Common myeloid progenitor, CD34-positive (primary cell): Measurements from ENCODE around the gene MAGI1.

Source experiments
- CTCF ChIA-PET: fragments of 350-600 bp; sonication (Branson Sonifier 250); formaldehyde crosslinking; loops from one replicate; lab custom pipeline; 2021; ENCODE audit warnings: antibody characterized with exemption; lab: Charles Lee
- POLR2A ChIA-PET: fragments of 350-600 bp; sonication (Branson Sonifier 250); formaldehyde crosslinking; loops from one replicate; lab custom pipeline; 2021; ENCODE audit warnings: antibody characterized with exemption; lab: Charles Lee
- DNase-seq, 3 donors: peaks; one replicate each; pipeline versions ENCODE4 v3.0.0 to v3.0.0-alpha.2; 2013
- H3K27ac ChIP-seq, 2 experiments: 1 replicate in 1 of 2; 2 replicates in 1 of 2; pipeline ENCODE4 v1.7.0; 2013; ENCODE audit warnings: inconsistent platforms in 2 of 2, low read length in 2 of 2, mild to moderate bottlenecking in 2 of 2, low read depth in 1 of 2, moderate library complexity in 1 of 2; ENCODE audit not compliant: severe bottlenecking in 2 of 2, insufficient read depth in 1 of 2, poor library complexity in 1 of 2
- H3K27me3 ChIP-seq, 5 experiments: replicated peaks in 2 of 5; 1 replicate in 3 of 5; 2 replicates in 2 of 5; pipeline versions ENCODE4 v1.6.1 to v1.7.0; 2013; ENCODE audit warnings: low read length in 4 of 5, mild to moderate bottlenecking in 2 of 5, moderate library complexity in 2 of 5, inconsistent platforms in 1 of 5; ENCODE audit not compliant: insufficient read depth in 5 of 5, control insufficient read depth in 4 of 5
- H3K36me3 ChIP-seq, 4 experiments: 1 replicate in 2 of 4; 2 replicates in 2 of 4; pipeline versions ENCODE4 v1.6.1 to v1.7.0; 2013; ENCODE audit warnings: low read length in 3 of 4, control low read depth in 1 of 4, mild to moderate bottlenecking in 1 of 4; ENCODE audit not compliant: control insufficient read depth in 4 of 4, insufficient read depth in 4 of 4
- H3K4me1 ChIP-seq, 4 experiments: 1 replicate in 3 of 4; 2 replicates in 1 of 4; pipeline versions ENCODE4 v1.6.1 to v1.7.1; 2013; ENCODE audit warnings: low read length in 3 of 4, mild to moderate bottlenecking in 3 of 4, control low read depth in 1 of 4, inconsistent platforms in 1 of 4, moderate library complexity in 1 of 4; ENCODE audit not compliant: control insufficient read depth in 4 of 4, insufficient read depth in 4 of 4; ENCODE audit errors: control extremely low read depth in 1 of 4
- H3K4me3 ChIP-seq, 7 experiments: 1 replicate in 4 of 7; 2 replicates in 3 of 7; pipeline versions ENCODE4 v1.5.1 to v1.7.0; 2013; ENCODE audit warnings: mild to moderate bottlenecking in 7 of 7, low read length in 6 of 7, moderate library complexity in 6 of 7, inconsistent platforms in 2 of 7, low read depth in 2 of 7, control low read depth in 1 of 7; ENCODE audit not compliant: insufficient read depth in 4 of 7, control insufficient read depth in 1 of 7; ENCODE audit errors: extremely low read depth in 1 of 7
- H3K9me3 ChIP-seq, 5 experiments: 1 replicate in 4 of 5; 2 replicates in 1 of 5; pipeline versions ENCODE4 v1.6.1 to v1.7.1; 2013; ENCODE audit warnings: low read length in 4 of 5, mild to moderate bottlenecking in 2 of 5, inconsistent platforms in 1 of 5, low read depth in 1 of 5, moderate library complexity in 1 of 5; ENCODE audit not compliant: control insufficient read depth in 4 of 5, insufficient read depth in 2 of 5; ENCODE audit errors: control extremely low read depth in 1 of 5
- WGBS: methylation state at CpG from one replicate; pipeline ENCODE4 v1.1.5; 2013; ENCODE audit not compliant: insufficient coverage; 5-methylcytosine and 5-hydroxymethylcytosine counted together

MAGI1 gene

DNA sequence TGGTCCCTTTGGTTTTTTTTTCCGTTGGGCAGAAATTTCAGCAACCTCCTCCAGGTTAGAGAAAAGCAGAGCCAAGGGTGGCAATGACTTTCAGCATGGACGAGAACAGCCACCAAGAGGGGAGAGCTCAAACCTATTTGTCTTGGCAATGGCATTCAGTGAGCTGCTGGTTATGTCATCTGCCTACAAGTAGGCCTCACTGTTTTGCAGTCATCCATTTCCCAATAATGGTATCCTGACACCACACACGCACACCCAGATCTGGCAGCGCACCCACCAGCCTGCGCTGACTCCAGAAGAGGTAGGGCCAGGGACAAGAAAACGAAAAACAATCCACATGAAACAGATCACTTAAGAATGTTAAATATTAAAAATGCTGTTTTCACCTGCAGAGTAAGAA is 92.3 kb downstream of the MAGI1 start:
- 96% methylated on average over 2 of the region's 6 CpGs for WGBS
- Histone ChIP-seq H3K9me3 (no peaks in the 10 kb centered on the region), H3K4me3 (no peak overlapping the region), H3K27me3 (peaks cover 0 to 36% (median 7%) of the 10 kb centered on the region in 5 experiments), H3K4me1 (no peaks in the 10 kb centered on the region), H3K27ac (no peak overlapping the region), H3K36me3 (no peaks in the 10 kb centered on the region)
- ChIA-PET POLR2A (no interaction called here), CTCF (no interaction called here)
- no peak for DNase-seq

DNA sequence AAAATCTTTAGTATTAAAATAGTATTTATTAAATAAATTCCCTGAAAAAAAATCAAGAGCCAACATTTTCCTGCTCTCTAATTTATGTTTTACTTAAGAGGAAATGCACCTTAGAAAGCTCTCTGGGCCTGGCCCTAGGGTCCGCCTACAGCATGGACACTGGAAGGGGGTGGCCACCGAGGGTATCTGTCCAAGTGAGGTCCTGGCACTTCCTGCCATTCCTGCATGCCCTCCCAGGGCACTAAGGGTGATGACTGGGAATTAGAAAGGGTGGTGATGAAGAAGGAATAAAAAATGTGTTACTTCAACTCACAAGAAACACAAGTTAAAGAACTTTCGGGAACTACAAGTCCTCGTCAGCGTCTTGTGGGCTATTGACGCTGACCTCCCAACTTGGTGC is 92.8 kb downstream of the MAGI1 start:
- CTCF ChIA-PET = no interaction called here
- no peak overlapping the region for H3K4me3 ChIP-seq
- H3K36me3 ChIP-seq = no peaks in the 10 kb centered on the region
- H3K9me3 ChIP-seq = no peaks in the 10 kb centered on the region
- no peaks in the 10 kb centered on the region for H3K4me1 ChIP-seq
- WGBS = 98% methylated on average over 4 of the region's 6 CpGs
- DNase-seq = no peak
- no peak overlapping the region for H3K27ac ChIP-seq
- H3K27me3 ChIP-seq = peaks cover 0 to 39% (median 7%) of the 10 kb centered on the region in 5 experiments
- POLR2A ChIA-PET = no interaction called here

DNA sequence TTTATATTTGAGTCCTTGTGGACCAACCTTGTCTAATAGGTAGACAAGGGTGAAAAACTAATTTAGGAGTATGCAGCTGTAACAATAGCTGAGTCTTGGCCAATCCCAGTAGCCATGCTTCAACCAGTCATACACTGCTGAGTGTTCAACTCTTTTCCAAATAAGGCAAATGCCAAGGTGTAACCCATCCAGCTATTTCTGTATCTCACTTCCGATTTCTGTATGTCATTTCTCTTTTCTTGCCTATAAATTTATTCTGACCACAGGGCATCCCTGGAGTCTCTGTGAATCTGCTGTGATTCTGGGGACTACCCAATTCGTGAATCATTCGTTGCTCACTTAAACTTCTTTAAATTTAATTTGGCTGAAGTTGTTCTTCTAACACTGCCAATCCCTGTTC is 93.2 kb downstream of the MAGI1 start:
- no peaks in the 10 kb centered on the region for H3K4me1 ChIP-seq
- no peak overlapping the region for H3K4me3 ChIP-seq
- 100% methylated on average over 3 of the region's 3 CpGs for WGBS
- H3K27ac ChIP-seq = no peak overlapping the region
- POLR2A ChIA-PET = no interaction called here
- no peaks in the 10 kb centered on the region for H3K9me3 ChIP-seq
- DNase-seq = no peak
- H3K36me3 ChIP-seq = no peaks in the 10 kb centered on the region
- H3K27me3 ChIP-seq = peaks cover 0 to 43% (median 7%) of the 10 kb centered on the region in 5 experiments
- CTCF ChIA-PET = no interaction called here

DNA sequence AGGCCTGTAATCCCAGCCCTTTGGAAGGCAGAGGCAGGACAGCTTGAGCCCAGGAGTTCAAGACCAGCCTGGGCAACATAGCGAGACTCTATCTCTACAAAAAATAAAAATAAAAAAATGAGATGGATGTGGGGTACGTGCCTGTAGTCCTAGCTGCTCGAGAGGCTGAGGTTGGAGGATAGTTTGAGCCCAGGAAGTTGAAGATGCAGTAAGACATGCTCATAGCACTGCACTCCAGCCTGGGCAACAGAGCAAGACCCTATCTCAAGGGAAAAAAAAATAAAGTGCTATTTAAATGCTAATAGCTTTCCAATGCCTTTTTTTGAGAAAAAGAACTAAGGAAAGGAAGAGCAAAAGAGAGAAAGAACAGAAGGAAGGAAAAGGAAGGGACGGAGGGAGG is 94.5 kb downstream of the MAGI1 start:
- H3K27ac ChIP-seq = no peak overlapping the region
- no peak for DNase-seq
- H3K36me3 ChIP-seq = no peaks in the 10 kb centered on the region
- POLR2A ChIA-PET = interaction anchor here (0.7 kb wide), 1 partner anchor 156 kb away, joined by 3 read pairs; no protein-coding TSS in a partner anchor
- no peak overlapping the region for H3K4me3 ChIP-seq
- peaks cover 0 to 54% (median 14%) of the 10 kb centered on the region in 5 experiments for H3K27me3 ChIP-seq
- H3K9me3 ChIP-seq = no peaks in the 10 kb centered on the region
- no peaks in the 10 kb centered on the region for H3K4me1 ChIP-seq
- CTCF ChIA-PET = no interaction called here
- WGBS = 100% methylated on average over 3 of the region's 4 CpGs

DNA sequence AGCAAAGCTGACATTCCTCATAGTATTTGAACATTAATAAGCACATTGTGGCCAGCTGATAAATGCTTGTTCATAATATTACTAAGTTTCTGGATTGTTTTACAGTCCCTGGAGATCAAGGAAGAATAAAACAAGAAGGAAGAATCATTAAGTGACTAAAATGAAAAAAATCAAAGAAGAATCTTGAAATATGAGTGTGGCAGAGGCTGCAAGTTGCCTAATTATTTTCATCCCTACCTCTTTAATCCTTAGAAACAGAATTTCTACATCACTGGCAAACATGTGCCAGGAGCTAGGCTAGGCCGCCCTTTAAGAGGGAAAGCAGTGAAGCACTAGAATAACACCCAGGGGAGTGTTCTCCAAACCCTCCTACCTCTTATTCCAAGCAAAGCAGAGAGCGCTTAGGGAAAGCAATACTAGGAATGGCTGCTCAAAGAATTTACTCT is 98.9 kb downstream of the MAGI1 start:
- no CpG with 5 or more reads among the region's 2 CpGs for WGBS
- Histone ChIP-seq H3K27ac (no peak overlapping the region), H3K4me3 (no peak overlapping the region), H3K27me3 (peaks cover 0 to 52% (median 17%) of the 10 kb centered on the region in 5 experiments), H3K9me3 (peaks cover 0 to 9% (median 0%) of the 10 kb centered on the region in 5 experiments), H3K36me3 (no peaks in the 10 kb centered on the region), H3K4me1 (peaks cover 0 to 15% (median 10%) of the 10 kb centered on the region in 4 experiments)
- ChIA-PET CTCF (no interaction called here), POLR2A (no interaction called here)
- DNase-seq = no peak

DNA sequence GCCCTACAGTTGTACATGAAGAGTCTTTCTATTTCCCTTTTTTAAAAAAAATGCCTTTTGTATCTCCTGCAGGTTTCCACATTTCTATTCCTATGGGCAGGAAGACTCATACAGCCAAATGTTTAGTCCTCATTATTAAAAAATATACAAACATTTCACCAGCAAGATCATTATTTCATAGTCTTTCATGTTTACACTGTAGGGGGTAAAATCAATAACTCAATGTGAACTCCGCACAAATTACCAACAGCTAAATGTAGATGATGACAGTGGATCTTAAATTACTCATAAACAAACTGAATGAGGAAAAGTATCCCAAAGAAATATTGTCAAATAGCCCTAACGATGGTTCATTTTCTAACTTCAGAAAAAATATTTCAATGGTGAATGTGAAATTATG is 99.5 kb downstream of the MAGI1 start:
- peaks cover 0 to 15% (median 10%) of the 10 kb centered on the region in 4 experiments for H3K4me1 ChIP-seq
- H3K4me3 ChIP-seq = no peak overlapping the region
- ChIA-PET CTCF (no interaction called here), POLR2A (no interaction called here)
- peaks cover 0 to 48% (median 16%) of the 10 kb centered on the region in 5 experiments for H3K27me3 ChIP-seq
- H3K36me3 ChIP-seq = no peaks in the 10 kb centered on the region
- H3K27ac ChIP-seq = no peak overlapping the region
- DNase-seq = no peak
- peaks cover 0 to 9% (median 0%) of the 10 kb centered on the region in 5 experiments for H3K9me3 ChIP-seq
- no CpG with 5 or more reads among the region's 2 CpGs for WGBS

DNA sequence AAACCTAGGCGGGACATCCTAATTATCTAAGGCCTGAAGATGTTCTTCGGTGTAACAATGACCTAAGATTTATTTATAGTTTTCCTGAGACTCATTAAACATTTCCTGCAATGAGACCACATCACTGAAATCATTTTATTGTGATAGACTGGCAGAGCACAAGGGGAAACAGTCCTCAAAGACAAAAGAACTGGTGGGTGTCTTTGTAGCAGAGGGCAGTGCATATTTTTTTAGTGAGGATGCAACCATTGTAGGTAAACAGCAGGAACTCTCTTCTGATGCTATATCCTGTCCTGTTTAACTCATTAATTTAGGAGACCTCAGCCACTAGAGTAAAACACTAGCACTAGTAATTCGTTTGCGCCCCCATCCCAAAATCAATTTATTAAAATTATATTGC is 100.0 kb downstream of the MAGI1 start:
- no peaks in the 10 kb centered on the region for H3K36me3 ChIP-seq
- ChIA-PET CTCF (no interaction called here), POLR2A (no interaction called here)
- H3K4me1 ChIP-seq = peaks cover 0 to 15% (median 10%) of the 10 kb centered on the region in 4 experiments
- peaks cover 0 to 9% (median 0%) of the 10 kb centered on the region in 5 experiments for H3K9me3 ChIP-seq
- peaks cover 0 to 46% (median 12%) of the 10 kb centered on the region in 5 experiments for H3K27me3 ChIP-seq
- no peak overlapping the region for H3K4me3 ChIP-seq
- WGBS = no CpG with 5 or more reads among the region's 4 CpGs
- no peak overlapping the region for H3K27ac ChIP-seq
- no peak for DNase-seq
